A673 (cell line): ENCODE data around the gene BRINP2. TPM values are rescaled to one million over a fixed set of nuclear protein-coding genes. Genes with fewer than 3 reads are reported as not detected.

Experiments used
- BruUV-seq: library from RNA; stranded (reverse); fragments of 400-500 nt; replicated peaks from 2 replicates; lab custom pipeline; 2021; lab: Mats Ljungman, UMichigan
- CTCF ChIA-PET: fragments of 300-600 bp; sonication (Branson Sonifier 250); formaldehyde crosslinking; loops from one replicate; lab custom pipeline; 2022; ENCODE audit warnings: antibody characterized with exemption; lab: Charles Lee
- POLR2A ChIA-PET: fragments of 300-600 bp; sonication (Branson Sonifier 250); formaldehyde crosslinking; loops from one replicate; lab custom pipeline; 2022; ENCODE audit warnings: antibody characterized with exemption; ENCODE audit not compliant: low non-redundant PET; lab: Charles Lee
- DNase-seq: peaks from one replicate; pipeline ENCODE4 v3.0.0-alpha.2; 2015; ENCODE audit warnings: low spot score
- H3K27ac ChIP-seq: fragments of 200-600 bp; sonication (generic); 2 replicates; pipeline ENCODE4 v1.5.1; 2016; ENCODE audit warnings: mixed run types, low read depth, mild to moderate bottlenecking, mixed read lengths, antibody characterized with exemption, low read length; ENCODE audit not compliant: poor library complexity, severe bottlenecking
- H3K27me3 ChIP-seq: fragments of 200-600 bp; sonication (generic); replicated peaks from 2 replicates; pipeline ENCODE4 v1.6.1; 2017; ENCODE audit warnings: mixed run types, low read depth, mild to moderate bottlenecking, mixed read lengths, antibody characterized with exemption, low read length; ENCODE audit not compliant: insufficient read depth, poor library complexity
- H3K36me3 ChIP-seq: fragments of 200-600 bp; sonication (generic); 2 replicates; pipeline ENCODE4 v1.6.1; 2016; ENCODE audit warnings: mixed run types, mild to moderate bottlenecking, mixed read lengths, antibody characterized with exemption, low read length; ENCODE audit not compliant: insufficient read depth, poor library complexity, severe bottlenecking
- H3K4me1 ChIP-seq: fragments of 200-600 bp; sonication (generic); 2 replicates; pipeline ENCODE4 v1.6.1; 2017; ENCODE audit warnings: mixed run types, mild to moderate bottlenecking, mixed read lengths, antibody characterized with exemption, low read length; ENCODE audit not compliant: insufficient read depth, poor library complexity, severe bottlenecking
- H3K4me3 ChIP-seq: fragments of 200-600 bp; sonication (generic); 2 replicates; pipeline ENCODE4 v1.5.1; 2016; ENCODE audit warnings: low read depth, mixed run types, mild to moderate bottlenecking, mixed read lengths, low read length; ENCODE audit not compliant: poor library complexity, severe bottlenecking
- H3K9me3 ChIP-seq: fragments of 200-600 bp; sonication (generic); 2 replicates; pipeline ENCODE4 v1.6.1; 2016; ENCODE audit warnings: mixed run types, low read depth, mild to moderate bottlenecking, mixed read lengths, antibody characterized with exemption, low read length; ENCODE audit not compliant: poor library complexity, severe bottlenecking
- CTCF ChIP-seq: fragments of 300-800, 200-600 bp; sonication (generic); conservative IDR thresholded peaks from 2 replicates; pipeline ENCODE4 v1.5.1; 2017; ENCODE audit warnings: low read depth, mild to moderate bottlenecking, antibody characterized with exemption, low read length, moderate library complexity, mixed read lengths
- EZH2 ChIP-seq: fragments of 200-600 bp; sonication (generic); IDR thresholded peaks from 2 replicates; pipeline ENCODE4 v1.6.1; 2017; ENCODE audit warnings: borderline replicate concordance, low read depth, mild to moderate bottlenecking, mixed read lengths, antibody characterized with exemption, low read length; ENCODE audit not compliant: poor library complexity, severe bottlenecking
- intact Hi-C: fragments of 100-400 bp; cut with micrococcal nuclease; formaldehyde crosslinking; loops from one replicate; pipeline ENCODE4 v1.10.0; 2022; ENCODE audit not compliant: unreplicated experiment
- total RNA-seq: library from RNA; stranded (reverse); gene quantifications from 2 replicates; pipeline ENCODE4 v1.2.3, GENCODE V29; 2021

The BRINP2 gene
- total RNA-seq, 1 experiment from 2014 or later = 0.67 TPM

DNA sequence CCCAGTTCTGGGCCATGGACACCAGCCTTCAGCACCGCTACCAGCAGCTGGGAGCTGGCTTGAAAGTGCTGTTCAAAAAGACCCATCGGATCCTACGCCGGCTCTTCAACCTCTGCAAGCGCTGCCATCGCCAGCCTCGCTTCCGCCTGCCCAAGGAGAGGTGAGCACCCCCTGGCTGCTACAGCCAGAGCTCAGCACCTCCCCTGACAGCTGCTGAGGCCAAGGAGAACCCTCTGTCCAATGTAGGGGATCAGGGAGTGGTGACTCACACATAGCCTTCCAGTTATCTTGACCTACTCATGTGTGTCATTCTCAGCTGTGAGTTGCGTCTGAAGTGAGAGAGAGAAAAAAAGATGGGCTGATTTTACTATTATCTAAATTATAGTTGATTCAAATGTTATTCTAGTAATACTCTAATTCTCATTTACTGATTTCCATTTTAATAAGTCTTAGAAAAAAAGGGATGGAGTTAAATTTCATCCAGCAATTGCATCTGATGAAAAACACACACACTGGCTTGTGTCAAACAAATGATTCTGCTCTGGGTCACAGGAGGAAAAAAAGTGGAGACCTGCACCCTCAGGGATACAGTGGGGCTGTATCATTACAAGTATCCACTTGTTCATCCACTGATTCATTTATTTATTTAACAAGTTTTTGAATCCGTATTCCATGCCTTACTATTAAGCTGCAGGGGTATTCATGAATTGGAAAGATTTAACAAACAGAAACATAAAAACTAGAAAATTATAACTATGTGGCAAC is 108.0 kb downstream of the BRINP2 start:
- no peaks in the 10 kb centered on the region for H3K9me3 ChIP-seq
- H3K27me3 ChIP-seq = no peaks in the 10 kb centered on the region
- BruUV-seq = no TSS peak
- TF ChIP-seq CTCF = no peak
- no peak for TF ChIP-seq EZH2
- no peak overlapping the region for H3K4me3 ChIP-seq
- no peaks in the 10 kb centered on the region for H3K36me3 ChIP-seq
- ChIA-PET POLR2A (no interaction called here), CTCF (no interaction called here)
- no peak overlapping the region for H3K27ac ChIP-seq
- intact Hi-C loops = no loop called here
- H3K4me1 ChIP-seq = no peaks in the 10 kb centered on the region
- no peak for DNase-seq

DNA sequence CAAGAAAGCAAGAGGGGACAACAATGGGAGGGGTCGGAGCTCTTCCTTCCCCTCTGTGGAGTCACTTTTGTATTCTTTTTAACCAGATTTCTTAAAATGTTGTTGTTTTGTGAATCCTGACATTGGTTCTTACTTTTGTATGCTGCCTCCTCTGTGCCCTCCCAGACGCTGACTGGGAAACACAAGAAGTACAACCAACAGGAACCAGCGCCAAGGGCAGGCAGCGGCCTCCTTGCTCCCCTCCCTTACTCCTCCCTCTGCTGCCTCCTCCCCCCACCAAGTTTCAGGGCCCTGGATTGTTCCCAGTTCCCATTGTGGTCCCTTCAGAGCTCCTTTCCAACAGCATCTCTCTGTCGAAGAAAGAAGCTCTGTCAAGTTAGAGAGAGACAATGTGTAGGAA is 111.1 kb downstream of the BRINP2 start:
- Histone ChIP-seq H3K36me3 (no peaks in the 10 kb centered on the region), H3K27me3 (no peaks in the 10 kb centered on the region), H3K4me1 (no peaks in the 10 kb centered on the region), H3K4me3 (no peak overlapping the region), H3K9me3 (no peaks in the 10 kb centered on the region), H3K27ac (no peak overlapping the region)
- no TSS peak for BruUV-seq
- DNase-seq = no peak
- TF ChIP-seq CTCF (no peak), EZH2 (no peak)
- CTCF ChIA-PET = no interaction called here
- POLR2A ChIA-PET = no interaction called here
- intact Hi-C loops = no loop called here

DNA sequence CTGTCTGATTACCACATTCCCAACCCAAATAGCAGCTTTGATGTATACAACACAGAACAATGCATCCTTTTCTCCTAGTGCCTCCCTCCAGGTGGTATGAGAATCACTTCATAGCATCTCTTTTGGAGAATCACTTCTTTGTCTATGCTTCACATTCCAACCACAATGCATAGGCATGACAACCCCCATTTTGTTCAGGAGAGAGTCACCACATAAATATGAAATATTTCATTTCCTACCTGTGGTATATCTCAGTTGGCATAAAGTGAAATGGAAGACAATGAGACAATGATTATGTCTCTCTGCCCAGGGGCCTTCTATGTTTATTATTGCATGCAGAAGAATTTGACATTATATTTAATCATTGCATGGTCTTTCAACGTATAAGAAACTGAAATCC is 112.2 kb downstream of the BRINP2 start:
- POLR2A ChIA-PET = no interaction called here
- CTCF ChIA-PET = no interaction called here
- no peak overlapping the region for H3K4me3 ChIP-seq
- TF ChIP-seq EZH2 (no peak), CTCF (no peak)
- no peaks in the 10 kb centered on the region for H3K27me3 ChIP-seq
- intact Hi-C loops = no loop called here
- no peaks in the 10 kb centered on the region for H3K4me1 ChIP-seq
- H3K27ac ChIP-seq = no peak overlapping the region
- H3K36me3 ChIP-seq = no peaks in the 10 kb centered on the region
- no peak for DNase-seq
- no TSS peak for BruUV-seq
- no peaks in the 10 kb centered on the region for H3K9me3 ChIP-seq
